A673 (cell line): ENCODE results near the gene SRL. TPM values are rescaled to one million over a fixed set of nuclear protein-coding genes. Genes with fewer than 3 reads are reported as not detected.

Experiments
- BruUV-seq: library from RNA; stranded (reverse); fragments of 400-500 nt; replicated peaks from 2 replicates; lab custom pipeline; 2021; lab: Mats Ljungman, UMichigan
- CTCF ChIA-PET: fragments of 300-600 bp; sonication (Branson Sonifier 250); formaldehyde crosslinking; loops from one replicate; lab custom pipeline; 2022; ENCODE audit warnings: antibody characterized with exemption; lab: Charles Lee
- POLR2A ChIA-PET: fragments of 300-600 bp; sonication (Branson Sonifier 250); formaldehyde crosslinking; loops from one replicate; lab custom pipeline; 2022; ENCODE audit warnings: antibody characterized with exemption; ENCODE audit not compliant: low non-redundant PET; lab: Charles Lee
- DNase-seq: peaks from one replicate; pipeline ENCODE4 v3.0.0-alpha.2; 2015; ENCODE audit warnings: low spot score
- H3K27ac ChIP-seq: fragments of 200-600 bp; sonication (generic); 2 replicates; pipeline ENCODE4 v1.5.1; 2016; ENCODE audit warnings: mixed run types, low read depth, mild to moderate bottlenecking, mixed read lengths, antibody characterized with exemption, low read length; ENCODE audit not compliant: poor library complexity, severe bottlenecking
- H3K27me3 ChIP-seq: fragments of 200-600 bp; sonication (generic); replicated peaks from 2 replicates; pipeline ENCODE4 v1.6.1; 2017; ENCODE audit warnings: mixed run types, low read depth, mild to moderate bottlenecking, mixed read lengths, antibody characterized with exemption, low read length; ENCODE audit not compliant: insufficient read depth, poor library complexity
- H3K36me3 ChIP-seq: fragments of 200-600 bp; sonication (generic); 2 replicates; pipeline ENCODE4 v1.6.1; 2016; ENCODE audit warnings: mixed run types, mild to moderate bottlenecking, mixed read lengths, antibody characterized with exemption, low read length; ENCODE audit not compliant: insufficient read depth, poor library complexity, severe bottlenecking
- H3K4me1 ChIP-seq: fragments of 200-600 bp; sonication (generic); 2 replicates; pipeline ENCODE4 v1.6.1; 2017; ENCODE audit warnings: mixed run types, mild to moderate bottlenecking, mixed read lengths, antibody characterized with exemption, low read length; ENCODE audit not compliant: insufficient read depth, poor library complexity, severe bottlenecking
- H3K4me3 ChIP-seq: fragments of 200-600 bp; sonication (generic); 2 replicates; pipeline ENCODE4 v1.5.1; 2016; ENCODE audit warnings: low read depth, mixed run types, mild to moderate bottlenecking, mixed read lengths, low read length; ENCODE audit not compliant: poor library complexity, severe bottlenecking
- H3K9me3 ChIP-seq: fragments of 200-600 bp; sonication (generic); 2 replicates; pipeline ENCODE4 v1.6.1; 2016; ENCODE audit warnings: mixed run types, low read depth, mild to moderate bottlenecking, mixed read lengths, antibody characterized with exemption, low read length; ENCODE audit not compliant: poor library complexity, severe bottlenecking
- CTCF ChIP-seq: fragments of 300-800, 200-600 bp; sonication (generic); conservative IDR thresholded peaks from 2 replicates; pipeline ENCODE4 v1.5.1; 2017; ENCODE audit warnings: low read depth, mild to moderate bottlenecking, antibody characterized with exemption, low read length, moderate library complexity, mixed read lengths
- EZH2 ChIP-seq: fragments of 200-600 bp; sonication (generic); IDR thresholded peaks from 2 replicates; pipeline ENCODE4 v1.6.1; 2017; ENCODE audit warnings: borderline replicate concordance, low read depth, mild to moderate bottlenecking, mixed read lengths, antibody characterized with exemption, low read length; ENCODE audit not compliant: poor library complexity, severe bottlenecking
- intact Hi-C: fragments of 100-400 bp; cut with micrococcal nuclease; formaldehyde crosslinking; loops from one replicate; pipeline ENCODE4 v1.10.0; 2022; ENCODE audit not compliant: unreplicated experiment
- total RNA-seq: library from RNA; stranded (reverse); gene quantifications from 2 replicates; pipeline ENCODE4 v1.2.3, GENCODE V29; 2021

SRL gene
- total RNA-seq, 1 experiment from 2014 or later = 0.11 TPM

GRCh38 chr16:4179020-4179419 lies 62.9 kb downstream of the SRL start:
- Histone ChIP-seq H3K4me1 (no peaks in the 10 kb centered on the region), H3K9me3 (no peaks in the 10 kb centered on the region), H3K27me3 (no peaks in the 10 kb centered on the region), H3K4me3 (no peak overlapping the region), H3K36me3 (no peaks in the 10 kb centered on the region), H3K27ac (no peak overlapping the region)
- peak; percentile 41 for DNase-seq
- ChIA-PET CTCF (no interaction called here), POLR2A (no interaction called here)
- BruUV-seq = no TSS peak
- intact Hi-C loops = no loop called here
- no peak for TF ChIP-seq EZH2
- TF ChIP-seq CTCF = no peak

- Histone ChIP-seq H3K36me3 (no peaks in the 10 kb centered on the region), H3K9me3 (no peaks in the 10 kb centered on the region), H3K4me3 (no peak overlapping the region), H3K27me3 (no peaks in the 10 kb centered on the region), H3K4me1 (no peaks in the 10 kb centered on the region), H3K27ac (no peak overlapping the region)
- DNase-seq = no peak
- intact Hi-C loops = no loop called here
- ChIA-PET CTCF (interaction anchor here (0.7 kb wide), 1 partner anchor 226 kb away, joined by 4 read pairs; no protein-coding TSS in a partner anchor), POLR2A (no interaction called here)
- BruUV-seq = no TSS peak
- TF ChIP-seq EZH2 (no peak), CTCF (no peak)
Measured at GRCh38 chr16:4178468-4179010, 63.3 kb downstream of the SRL start.

GRCh38 chr16:4176906-4177417 lies 64.9 kb downstream of the SRL start:
- intact Hi-C loops = no loop called here
- TF ChIP-seq CTCF = no peak
- TF ChIP-seq EZH2 = no peak
- Histone ChIP-seq H3K27me3 (no peaks in the 10 kb centered on the region), H3K36me3 (no peaks in the 10 kb centered on the region), H3K27ac (no peak overlapping the region), H3K4me1 (no peaks in the 10 kb centered on the region), H3K9me3 (no peaks in the 10 kb centered on the region), H3K4me3 (no peak overlapping the region)
- ChIA-PET POLR2A (no interaction called here), CTCF (no interaction called here)
- DNase-seq = peak; percentile 29
- BruUV-seq = no TSS peak
